OCI-LY7 (cell line): Measurements from ENCODE around the gene CD69. TPM values are rescaled to one million over a fixed set of nuclear protein-coding genes. Genes with fewer than 3 reads are reported as not detected.
A peak's percentile ranks its signal among the peaks of the same experiment; 100 is the strongest.

Source experiments
- Bru-seq: library from RNA; stranded (reverse); fragments of 400-500 nt; gene quantifications from one replicate; lab custom pipeline; 2021; lab: Mats Ljungman, UMichigan
- BruChase-seq, 2 experiments: library from RNA; stranded (reverse); fragments of 400-500 nt; gene quantifications; one replicate each; lab custom pipeline; 2021; lab: Mats Ljungman, UMichigan
- BruUV-seq: library from RNA; stranded (reverse); fragments of 400-500 nt; replicated peaks from 2 replicates; lab custom pipeline; 2021; lab: Mats Ljungman, UMichigan
- CTCF ChIA-PET: fragments of 300-600 bp; sonication (Branson Sonifier 250); formaldehyde crosslinking; loops from one replicate; lab custom pipeline; 2022; ENCODE audit warnings: antibody characterized with exemption; ENCODE audit not compliant: unreplicated experiment; lab: Charles Lee
- POLR2A ChIA-PET: fragments of 300-600 bp; sonication (Branson Sonifier 250); formaldehyde crosslinking; loops from one replicate; lab custom pipeline; 2022; ENCODE audit warnings: antibody characterized with exemption; lab: Charles Lee
- DNase-seq: peaks from one replicate; pipeline ENCODE4 v3.0.0-alpha.2; 2015; ENCODE audit warnings: low spot score
- H2AFZ ChIP-seq: fragments of 200-600 bp; sonication (generic), shearing (Covaris generic); 2 replicates; pipeline ENCODE4 v1.6.1; 2014; ENCODE audit warnings: mild to moderate bottlenecking, antibody characterized with exemption, low read length, moderate library complexity
- H3K27ac ChIP-seq: fragments of 200-600 bp; sonication (generic); 2 replicates; pipeline ENCODE4 v1.5.1; 2014; ENCODE audit warnings: mixed run types, low read depth, mild to moderate bottlenecking, moderate library complexity, low read length, inconsistent platforms; ENCODE audit not compliant: poor library complexity, severe bottlenecking
- H3K36me3 ChIP-seq: fragments of 200-600 bp; sonication (generic); 2 replicates; pipeline ENCODE4 v1.6.1; 2014; ENCODE audit warnings: mild to moderate bottlenecking, antibody characterized with exemption, low read length, moderate library complexity, mixed read lengths; ENCODE audit not compliant: insufficient read depth
- H3K4me1 ChIP-seq: fragments of 200-600 bp; sonication (generic); 2 replicates; pipeline ENCODE4 v1.5.1; 2014; ENCODE audit warnings: mild to moderate bottlenecking, low read length; ENCODE audit not compliant: insufficient read depth, poor library complexity, severe bottlenecking
- H3K4me2 ChIP-seq: fragments of 200-600 bp; sonication (generic); 2 replicates; pipeline ENCODE4 v1.6.1; 2014; ENCODE audit warnings: mild to moderate bottlenecking, low read length
- H3K4me3 ChIP-seq: fragments of 200-600 bp; sonication (generic); 2 replicates; pipeline ENCODE4 v1.5.1; 2014; ENCODE audit warnings: mild to moderate bottlenecking, low read depth, low read length; ENCODE audit not compliant: poor library complexity, severe bottlenecking
- H3K79me2 ChIP-seq: fragments of 200-600 bp; sonication (generic); 2 replicates; pipeline ENCODE4 v1.6.1; 2016; ENCODE audit warnings: low read depth, mild to moderate bottlenecking, low read length, moderate library complexity, mixed read lengths; ENCODE audit not compliant: insufficient read depth
- H3K9me2 ChIP-seq: fragments of 200-600 bp; sonication (generic); 2 replicates; pipeline ENCODE4 v1.6.1; 2016; ENCODE audit warnings: mild to moderate bottlenecking, low read length, mixed read lengths; ENCODE audit not compliant: insufficient read depth
- H3K9me3 ChIP-seq: fragments of 200-600 bp; sonication (generic); 2 replicates; pipeline ENCODE4 v1.6.1; 2014; ENCODE audit warnings: mild to moderate bottlenecking, mixed run types, low read length, mixed read lengths
- H4K20me1 ChIP-seq: fragments of 200-600 bp; sonication (generic); 2 replicates; pipeline ENCODE4 v1.6.1; 2014; ENCODE audit warnings: mild to moderate bottlenecking, antibody characterized with exemption, low read length, moderate library complexity, mixed read lengths; ENCODE audit not compliant: insufficient read depth
- CTCF ChIP-seq: fragments of 200-600 bp; sonication (generic); conservative IDR thresholded peaks from 2 replicates; pipeline ENCODE4 v1.5.1; 2014; ENCODE audit warnings: mild to moderate bottlenecking, antibody characterized with exemption, low read length, moderate library complexity, mixed read lengths
- EZH2phosphoT487 ChIP-seq: fragments of 200-600 bp; sonication (generic); IDR thresholded peaks from 2 replicates; pipeline ENCODE4 v1.6.1; 2018; ENCODE audit warnings: low read depth, borderline replicate concordance, mild to moderate bottlenecking, mixed run types, antibody characterized with exemption, low read length, moderate library complexity, mixed read lengths
- intact Hi-C: fragments of 100-400 bp; cut with micrococcal nuclease; formaldehyde crosslinking; loops from one replicate; pipeline ENCODE4 v1.10.0; 2022; ENCODE audit not compliant: unreplicated experiment
- long read RNA-seq: library from polyadenylated mRNA; stranded (forward); transcript quantifications from one replicate; pipeline ENCODE4 v2.0.0, GENCODE V29; 2022
- total RNA-seq, 2 experiments: library from RNA; depleted of rRNA in 1 of 2; stranded (reverse); fragments of >200 nt in 1 of 2; shearing (Covaris generic) in 1 of 2; gene quantifications; 2 replicates each; pipeline ENCODE4 v1.2.3, GENCODE V29; 2014 to 2022

The CD69 gene
- total RNA-seq (2014; rRNA removed; shearing (Covaris generic)) (12.3 and 13.7 TPM in 2 replicates), total RNA-seq (2022) (9.7 and 10.3 TPM in 2 replicates), Bru-seq, nascent RNA (percentile 94 among the genes with signal in this experiment), BruChase-seq, experiment 1, labeled RNA remaining after a 6-hour chase (percentile 40 among the genes with signal in this experiment), BruChase-seq, experiment 2, labeled RNA remaining after a 2-hour chase (percentile 40 among the genes with signal in this experiment)
- long read RNA-seq, transcript CD69-201 (5 exons, 1,676 nt): major isoform, 6 of 9 reads
- long read RNA-seq, partial matches to known transcripts: 2 of 9 reads
- long read RNA-seq, other reads (novel, unspliced or antisense): 1 of 9 reads

GRCh38 chr12:9760699-9761418 is at the start of gene CD69:
Gene CD69 (minus strand): TSS chr12:9760901. CDS start chr12:9760820, 81 bp downstream.
- Histone ChIP-seq H3K4me3 (peak within 1 kb of the TSS; percentile 67), H3K9me3 (peaks cover 6% of the 10 kb centered on the region; the same call in 1 of the 2 replicates), H3K4me2 (peak within 1 kb of the TSS; percentile 65), H3K27ac (peak within 1 kb of the TSS; percentile 56), H3K4me1 (peaks cover 68% of the 10 kb centered on the region), H3K36me3 (peaks cover 9% of the 10 kb centered on the region), H3K79me2 (peaks cover 38% of the 10 kb centered on the region; the same call in 1 of the 2 replicates), H3K9me2 (no peaks in the 10 kb centered on the region), H4K20me1 (no peaks in the 10 kb centered on the region), H2AFZ (peak within 1 kb of the TSS; percentile 22; the same call in 1 of the 2 replicates)
- TF ChIP-seq EZH2phosphoT487: no peak
- intact Hi-C loops: no loop called here
- ChIA-PET CTCF (interaction anchor here (1.7 to 1.9 kb wide), 3 partner anchors 18 to 37 kb away, joined by 3 to 5 read pairs (median 4); no protein-coding TSS in a partner anchor), POLR2A (interaction anchor here (0.5 to 4.1 kb wide), 28 partner anchors 9 to 159 kb away, joined by 3 to 40 read pairs (median 4); partner anchors contain the start of genes CLEC2B and CLECL1)
- peak; percentile 83 for DNase-seq
- BruUV-seq: no TSS peak

GRCh38 chr12:9809866-9810265 is 49.2 kb upstream of the CD69 start:
- Histone ChIP-seq H3K27ac (no peak overlapping the region), H3K36me3 (no peaks in the 10 kb centered on the region), H3K4me2 (no peak overlapping the region), H2AFZ (no peak overlapping the region), H3K9me3 (no peaks in the 10 kb centered on the region), H3K9me2 (no peaks in the 10 kb centered on the region), H4K20me1 (no peaks in the 10 kb centered on the region), H3K4me1 (peaks cover 7% of the 10 kb centered on the region), H3K4me3 (no peak overlapping the region), H3K79me2 (no peaks in the 10 kb centered on the region)
- intact Hi-C loops: loop anchor here (5.0 kb wide), 1 partner anchor 332 kb away; no protein-coding TSS in a partner anchor
- no peak for DNase-seq
- CTCF ChIA-PET: no interaction called here
- BruUV-seq: no TSS peak
- POLR2A ChIA-PET: interaction anchor here (0.7 kb wide), 1 partner anchor 22 kb away, joined by 3 read pairs; no protein-coding TSS in a partner anchor
- no peak for TF ChIP-seq CTCF
- no peak for TF ChIP-seq EZH2phosphoT487

GRCh38 chr12:9809338-9809737 is 48.6 kb upstream of the CD69 start:
- CTCF ChIA-PET: no interaction called here
- Histone ChIP-seq H4K20me1 (no peaks in the 10 kb centered on the region), H3K4me3 (no peak overlapping the region), H3K9me2 (no peaks in the 10 kb centered on the region), H3K9me3 (no peaks in the 10 kb centered on the region), H3K4me1 (peaks cover 7% of the 10 kb centered on the region), H3K27ac (no peak overlapping the region), H2AFZ (no peak overlapping the region), H3K4me2 (no peak overlapping the region), H3K36me3 (no peaks in the 10 kb centered on the region), H3K79me2 (no peaks in the 10 kb centered on the region)
- no TSS peak for BruUV-seq
- no peak for DNase-seq
- POLR2A ChIA-PET: interaction anchor here (0.7 to 0.9 kb wide), 2 partner anchors 23 to 58 kb away, joined by 3 read pairs; no protein-coding TSS in a partner anchor
- TF ChIP-seq EZH2phosphoT487: no peak
- no peak for TF ChIP-seq CTCF
- intact Hi-C loops: no loop called here
